Measurements from ENCODE around the gene CCNQ. TPM values are rescaled to one million over a fixed set of nuclear protein-coding genes. Genes with fewer than 3 reads are reported as not detected.

The CCNQ gene
- total and polyA plus RNA-seq, 2 donors (not counting 1 experiment from before 2014, with no cell fraction given): 19.9 to 28.2 TPM

DNA sequence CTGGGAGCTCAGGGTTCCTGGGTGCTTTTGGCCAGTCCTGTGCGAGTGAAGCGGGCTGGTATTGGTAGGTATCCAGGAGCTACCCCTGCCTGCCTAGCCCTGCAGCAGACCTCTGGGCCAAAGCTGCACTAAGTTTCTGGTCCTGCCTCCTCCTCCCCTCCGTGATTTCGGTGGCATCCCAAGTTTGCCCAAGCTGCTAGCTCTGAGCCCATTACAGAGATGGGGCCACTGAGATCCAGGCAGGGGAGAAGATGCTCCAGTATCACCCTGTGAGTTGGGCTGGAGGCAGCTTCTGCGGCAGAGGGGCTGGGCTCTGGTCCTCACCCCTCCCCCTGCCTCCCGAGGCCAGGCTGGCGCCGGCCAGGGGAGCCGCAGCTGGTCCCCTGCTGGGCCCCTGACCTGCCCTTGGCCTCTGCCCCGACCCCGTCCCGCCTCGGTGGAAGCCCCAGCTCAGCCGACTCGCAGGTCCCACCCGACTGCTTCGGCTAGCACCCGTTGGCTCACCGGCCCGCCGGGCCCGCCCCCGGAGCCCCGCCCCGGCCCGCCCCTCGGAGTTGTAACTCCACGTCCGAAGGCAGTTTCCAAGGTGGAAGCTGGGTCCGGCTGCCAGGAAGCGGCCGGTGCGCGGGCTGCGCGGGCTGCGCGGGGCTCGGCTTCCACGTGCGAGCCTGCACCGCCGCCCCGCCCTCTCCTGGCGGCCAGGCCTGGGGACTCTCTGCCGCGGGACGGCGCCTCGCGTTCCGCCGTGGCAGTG, 47.9 kb upstream of the CCNQ start, which contains the start of gene DUSP9:
DUSP9 (plus strand) TSS at position 584 of the 754 bp plus-strand sequence. CDS start 751 bp downstream, outside the sequence.
- no peaks in the 10 kb centered on the region for H3K79me2 ChIP-seq (ENCODE audit: control insufficient read depth, insufficient read depth, low read length)
- peak in 1 of 2 donors; percentile 21 for DNase-seq (ENCODE audit: low read depth in 2 of 2)
- H3K4me3 ChIP-seq (replicated peaks in 1 of 4; ENCODE audit: control extremely low read depth in 1 of 4, insufficient read depth in 1 of 4, low read depth in 3 of 4, low read length in 4 of 4): no peak within 1 kb of the TSS
- no peaks in the 10 kb centered on the region for H3K4me1 ChIP-seq (ENCODE audit: control insufficient read depth, extremely low read depth, insufficient read depth, low read length)
- H2AFZ ChIP-seq (ENCODE audit: low read length): no peak within 1 kb of the TSS
- no peaks in the 10 kb centered on the region for H4K20me1 ChIP-seq (ENCODE audit: control insufficient read depth, extremely low read depth, insufficient read depth, low read length)
- H3K9ac ChIP-seq (ENCODE audit: insufficient read depth, low read length): no peak within 1 kb of the TSS
- H3K9me3 ChIP-seq (ENCODE audit: control insufficient read depth, insufficient read depth, low read depth, low read length): no peaks in the 10 kb centered on the region
- TF ChIP-seq EZH2 (IDR thresholded peaks at IDR 0.05; ENCODE audit: low read length, missing control alignments): no peak
- TF ChIP-seq, protein P1, sequence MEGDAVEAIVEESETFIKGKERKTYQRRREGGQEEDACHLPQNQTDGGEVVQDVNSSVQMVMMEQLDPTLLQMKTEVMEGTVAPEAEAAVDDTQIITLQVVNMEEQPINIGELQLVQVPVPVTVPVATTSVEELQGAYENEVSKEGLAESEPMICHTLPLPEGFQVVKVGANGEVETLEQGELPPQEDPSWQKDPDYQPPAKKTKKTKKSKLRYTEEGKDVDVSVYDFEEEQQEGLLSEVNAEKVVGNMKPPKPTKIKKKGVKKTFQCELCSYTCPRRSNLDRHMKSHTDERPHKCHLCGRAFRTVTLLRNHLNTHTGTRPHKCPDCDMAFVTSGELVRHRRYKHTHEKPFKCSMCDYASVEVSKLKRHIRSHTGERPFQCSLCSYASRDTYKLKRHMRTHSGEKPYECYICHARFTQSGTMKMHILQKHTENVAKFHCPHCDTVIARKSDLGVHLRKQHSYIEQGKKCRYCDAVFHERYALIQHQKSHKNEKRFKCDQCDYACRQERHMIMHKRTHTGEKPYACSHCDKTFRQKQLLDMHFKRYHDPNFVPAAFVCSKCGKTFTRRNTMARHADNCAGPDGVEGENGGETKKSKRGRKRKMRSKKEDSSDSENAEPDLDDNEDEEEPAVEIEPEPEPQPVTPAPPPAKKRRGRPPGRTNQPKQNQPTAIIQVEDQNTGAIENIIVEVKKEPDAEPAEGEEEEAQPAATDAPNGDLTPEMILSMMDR (conservative IDR thresholded peaks at IDR 0.05 in 1 of 2, IDR thresholded peaks at IDR 0.05 in 1 of 2; ENCODE audit: low read depth in 1 of 2, low read length in 2 of 2): no peak
- no peak within 1 kb of the TSS for H3K27ac ChIP-seq (ENCODE audit: insufficient read depth, low read length)
- no peak within 1 kb of the TSS for H3K4me2 ChIP-seq (ENCODE audit: extremely low read depth, insufficient read depth, low read length)
- H3K27me3 ChIP-seq (ENCODE audit: control insufficient read depth, insufficient read depth, low read length): peaks cover 15% of the 10 kb centered on the region
- H3K36me3 ChIP-seq (ENCODE audit: control insufficient read depth, insufficient read depth, low read length): no peaks in the 10 kb centered on the region

DNA sequence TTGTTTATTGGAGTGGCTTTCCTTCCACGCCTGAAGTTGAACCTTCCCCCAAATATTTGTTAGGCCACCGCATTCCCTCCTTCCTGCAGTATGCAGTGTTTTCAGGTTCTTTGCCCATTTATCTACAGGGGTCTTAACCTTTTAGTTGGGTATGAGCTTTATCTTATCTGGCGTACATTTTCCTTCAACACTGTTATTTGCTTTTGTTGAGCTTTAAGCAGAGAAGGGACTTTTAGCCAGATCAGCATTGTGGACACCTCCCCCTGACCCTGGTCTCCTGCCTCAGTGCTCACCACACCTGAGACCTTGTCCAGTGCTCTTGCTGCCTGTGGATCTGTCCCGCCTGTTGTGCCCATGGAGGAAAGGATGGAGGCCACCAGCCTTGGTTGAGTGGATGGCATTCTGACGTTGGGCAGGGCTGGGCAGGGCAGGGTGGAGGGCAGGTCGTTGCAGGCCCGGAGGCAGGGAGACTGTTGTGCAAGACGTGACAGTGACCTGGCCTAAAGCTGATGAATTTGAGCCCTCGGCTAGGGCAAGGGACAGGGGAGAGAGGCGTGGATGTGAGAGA, 47.1 kb upstream of the CCNQ start:
- H3K27ac ChIP-seq (ENCODE audit: insufficient read depth, low read length): no peak overlapping the region
- H3K9ac ChIP-seq (ENCODE audit: insufficient read depth, low read length): no peak overlapping the region
- no peaks in the 10 kb centered on the region for H3K36me3 ChIP-seq (ENCODE audit: control insufficient read depth, insufficient read depth, low read length)
- H3K4me1 ChIP-seq (ENCODE audit: control insufficient read depth, extremely low read depth, insufficient read depth, low read length): no peaks in the 10 kb centered on the region
- H3K4me2 ChIP-seq (ENCODE audit: extremely low read depth, insufficient read depth, low read length): no peak overlapping the region
- no peaks in the 10 kb centered on the region for H3K9me3 ChIP-seq (ENCODE audit: control insufficient read depth, insufficient read depth, low read depth, low read length)
- H3K27me3 ChIP-seq (ENCODE audit: control insufficient read depth, insufficient read depth, low read length): peaks cover 19% of the 10 kb centered on the region
- no peaks in the 10 kb centered on the region for H3K79me2 ChIP-seq (ENCODE audit: control insufficient read depth, insufficient read depth, low read length)
- no peak for DNase-seq (ENCODE audit: low read depth in 2 of 2)
- no peak for TF ChIP-seq EZH2 (IDR thresholded peaks at IDR 0.05; ENCODE audit: low read length, missing control alignments)
- TF ChIP-seq, protein P1 (conservative IDR thresholded peaks at IDR 0.05 in 1 of 2, IDR thresholded peaks at IDR 0.05 in 1 of 2; ENCODE audit: low read depth in 1 of 2, low read length in 2 of 2): no peak
- no peak overlapping the region for H3K4me3 ChIP-seq (replicated peaks in 1 of 4; ENCODE audit: control extremely low read depth in 1 of 4, insufficient read depth in 1 of 4, low read depth in 3 of 4, low read length in 4 of 4)
- no peak overlapping the region for H2AFZ ChIP-seq (ENCODE audit: low read length)
- no peaks in the 10 kb centered on the region for H4K20me1 ChIP-seq (ENCODE audit: control insufficient read depth, extremely low read depth, insufficient read depth, low read length)

DNA sequence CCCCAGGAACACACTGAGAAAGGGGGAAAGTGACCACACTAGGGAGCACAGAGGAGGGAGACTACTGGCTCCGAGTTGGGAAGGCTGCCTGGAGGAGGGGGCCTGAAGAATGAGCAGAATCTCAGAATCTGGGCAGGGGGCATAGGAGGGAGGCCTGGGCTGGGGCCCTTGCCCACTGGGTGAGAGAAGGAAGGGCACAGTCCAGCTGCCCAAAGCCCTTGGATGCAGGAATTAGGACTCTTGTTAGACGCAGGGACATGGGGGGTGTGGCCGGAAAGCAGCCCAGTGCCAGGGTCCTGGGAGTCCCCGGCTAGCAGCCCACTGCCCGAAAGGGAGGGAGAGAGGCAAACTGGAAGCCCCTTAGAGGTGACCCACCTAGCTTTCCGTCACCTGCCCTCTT, 46.2 kb upstream of the CCNQ start:
- DNase-seq (ENCODE audit: low read depth in 2 of 2): no peak
- peaks cover 19% of the 10 kb centered on the region for H3K27me3 ChIP-seq (ENCODE audit: control insufficient read depth, insufficient read depth, low read length)

More for the DNA sequence above, 46.2 kb upstream of the CCNQ start:
- no peak for TF ChIP-seq EZH2 (IDR thresholded peaks at IDR 0.05; ENCODE audit: low read length, missing control alignments)
- TF ChIP-seq, protein P1 (conservative IDR thresholded peaks at IDR 0.05 in 1 of 2, IDR thresholded peaks at IDR 0.05 in 1 of 2; ENCODE audit: low read depth in 1 of 2, low read length in 2 of 2): no peak
- no peaks in the 10 kb centered on the region for H3K4me1 ChIP-seq (ENCODE audit: control insufficient read depth, extremely low read depth, insufficient read depth, low read length)
- H3K4me2 ChIP-seq (ENCODE audit: extremely low read depth, insufficient read depth, low read length): no peak overlapping the region
- H3K9ac ChIP-seq (ENCODE audit: insufficient read depth, low read length): no peak overlapping the region
- no peaks in the 10 kb centered on the region for H3K36me3 ChIP-seq (ENCODE audit: control insufficient read depth, insufficient read depth, low read length)
- H3K4me3 ChIP-seq (replicated peaks in 1 of 4; ENCODE audit: control extremely low read depth in 1 of 4, insufficient read depth in 1 of 4, low read depth in 3 of 4, low read length in 4 of 4): no peak overlapping the region
- H2AFZ ChIP-seq (ENCODE audit: low read length): no peak overlapping the region
- no peaks in the 10 kb centered on the region for H3K79me2 ChIP-seq (ENCODE audit: control insufficient read depth, insufficient read depth, low read length)
- no peaks in the 10 kb centered on the region for H4K20me1 ChIP-seq (ENCODE audit: control insufficient read depth, extremely low read depth, insufficient read depth, low read length)
- no peak overlapping the region for H3K27ac ChIP-seq (ENCODE audit: insufficient read depth, low read length)
- H3K9me3 ChIP-seq (ENCODE audit: control insufficient read depth, insufficient read depth, low read depth, low read length): no peaks in the 10 kb centered on the region
